ENCODE measurements around the gene NPLOC4. TPM values are rescaled to one million over a fixed set of nuclear protein-coding genes. Genes with fewer than 3 reads are reported as not detected.

NPLOC4 gene
- total and polyA plus RNA-seq, 2 of the 8 experiments (the other 6 are each of a cell fraction or from before 2014, with no cell fraction given): 70.7 to 92.7 TPM

DNA sequence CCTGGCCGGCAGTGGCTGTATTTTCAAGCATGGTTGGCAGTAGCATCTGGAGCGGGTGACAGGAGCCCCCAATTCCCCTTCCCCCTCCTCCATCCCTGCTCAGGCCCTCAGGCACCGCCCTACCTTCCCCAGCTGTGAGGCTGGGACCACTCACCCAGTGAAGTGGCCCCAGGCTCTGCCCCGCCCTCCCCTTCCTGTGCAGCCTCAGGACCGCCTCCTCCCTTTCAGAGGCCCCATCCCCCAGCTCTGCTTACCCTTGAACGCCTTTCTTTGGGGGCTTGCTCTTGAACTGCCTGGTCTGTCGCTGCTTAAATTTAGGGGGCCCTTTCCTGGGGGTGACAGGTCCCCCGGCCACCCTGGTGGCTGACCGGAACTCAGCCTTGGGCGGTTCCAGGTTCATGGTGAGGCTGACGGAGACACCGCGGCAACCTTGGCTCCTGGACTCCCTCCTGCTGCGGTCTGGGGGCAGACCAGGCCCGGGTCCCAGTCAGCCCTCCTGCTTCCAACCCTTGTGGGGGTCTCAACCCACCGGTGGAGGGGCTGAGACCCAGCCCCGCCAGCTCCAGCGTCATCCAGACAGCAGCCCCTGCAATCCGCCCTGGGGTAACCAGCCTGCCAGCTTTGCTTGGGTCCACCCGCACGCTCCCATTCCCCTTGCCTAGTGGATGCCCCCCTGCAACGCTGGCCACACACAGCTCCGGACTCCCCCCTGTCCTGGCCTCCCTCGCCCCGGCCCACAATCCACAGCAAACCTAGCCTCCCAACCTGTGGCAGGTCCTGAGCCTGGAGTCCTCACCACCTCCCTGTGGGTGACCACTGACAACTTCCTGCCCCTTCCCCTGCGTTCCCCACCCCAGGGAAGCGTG is 16.2 kb upstream of the NPLOC4 start:
- Histone ChIP-seq H2AK5ac (ENCODE audit: low read depth, low read length) (no peak overlapping the region), H3K23ac (ENCODE audit: insufficient read length) (no peak overlapping the region), H3K79me1 (ENCODE audit: low read depth, low read length) (peaks cover 3% of the 10 kb centered on the region; the same call in 1 of the 2 replicates), H3K4me1 (replicated peaks in 1 of 4; ENCODE audit: control insufficient read depth in 3 of 4, insufficient read depth in 4 of 4, low read length in 3 of 4) (peaks cover 0 to 13% (median 7%) of the 10 kb centered on the region in 4 experiments; a peak in 6 of 7 replicates), H2AFZ (ENCODE audit: low read length) (no peak overlapping the region), H2BK20ac (ENCODE audit: low read length) (no peak overlapping the region), H3K56ac (replicated peaks; ENCODE audit: insufficient read length, low read depth, low read length) (peak overlapping the region; percentile 59), H2BK15ac (ENCODE audit: low read length) (peak overlapping the region; percentile 72; the same call in 1 of the 2 replicates), H3K36me3 (ENCODE audit: control insufficient read depth in 2 of 4, insufficient read depth in 4 of 4, low read length in 3 of 4) (no peaks in the 10 kb centered on the region), H3K79me2 (ENCODE audit: control insufficient read depth in 1 of 2, insufficient read depth in 2 of 2, low read length in 2 of 2) (no peaks in the 10 kb centered on the region), H4K91ac (replicated peaks; ENCODE audit: insufficient read length, low read length) (peak overlapping the region; percentile 84), H3K4me2 (ENCODE audit: insufficient read depth in 1 of 2, low read depth in 2 of 2, low read length in 2 of 2) (peak overlapping the region; percentile 47 to 58; a peak in 3 of 4 replicates), H2BK5ac (ENCODE audit: low read depth, low read length) (peak overlapping the region; percentile 78; the same call in 1 of the 2 replicates), H3K18ac (ENCODE audit: extremely low read depth, low read length) (peak overlapping the region; percentile 93), H3K14ac (ENCODE audit: insufficient read length) (no peak overlapping the region), H3K4ac (replicated peaks; ENCODE audit: insufficient read length, low read depth, low read length) (peak overlapping the region; percentile 78), H3K23me2 (ENCODE audit: low read depth, low read length) (peaks cover 4% of the 10 kb centered on the region; the same call in 1 of the 2 replicates), H2BK12ac (ENCODE audit: low read depth, low read length) (peak overlapping the region; percentile 68; the same call in 1 of the 2 replicates), H4K5ac (ENCODE audit: insufficient read length, low read depth, low read length) (peak overlapping the region; percentile 91), H4K8ac (ENCODE audit: extremely low read depth, insufficient read depth, low read length) (peak overlapping the region; percentile 86), H3K9me3 (ENCODE audit: insufficient read depth in 2 of 2, low read depth in 1 of 2, low read length in 1 of 2) (no peaks in the 10 kb centered on the region), H3K4me3 (ENCODE audit: extremely low read depth in 1 of 4, insufficient read depth in 2 of 4, low read depth in 3 of 4, low read length in 4 of 4) (peak overlapping the region in 1 of 4 experiments; percentile 42; a peak in 2 of 8 replicates), H4K20me1 (replicated peaks in 1 of 2; ENCODE audit: control insufficient read depth in 1 of 2, insufficient read depth in 2 of 2, low read length in 2 of 2) (peaks cover 0 to 2% of the 10 kb centered on the region in 2 experiments), H3K9ac (replicated peaks in 1 of 4; ENCODE audit: extremely low read depth in 1 of 4, low read depth in 3 of 4, low read length in 3 of 4) (no peak overlapping the region; a peak in 1 of 7 replicates), H3K27ac (ENCODE audit: low read depth, low read length) (no peak overlapping the region; the same call in 1 of the 2 replicates), H2BK120ac (replicated peaks; ENCODE audit: low read depth, low read length) (peak overlapping the region; percentile 83), H3K27me3 (replicated peaks in 1 of 4; ENCODE audit: control insufficient read depth in 3 of 4, extremely low read depth in 1 of 4, insufficient read depth in 3 of 4, low read length in 3 of 4) (peaks cover 0 to 4% (median 2%) of the 10 kb centered on the region in 4 experiments; a peak in 2 of 7 replicates)
- DNase-seq (ENCODE audit: low read depth in 1 of 2, low spot score in 2 of 2) (peak in 1 of 2 experiments; percentile 77), FAIRE-seq (no peak)
- 55% methylated on average over 21 of the region's 27 CpGs; no CpG with 5 or more reads in 1 of the 2 experiments for WGBS, 2 experiments (ENCODE audit: extremely low coverage in 1 of 2, insufficient coverage in 1 of 2, insufficient read length in 1 of 2, insufficient replicate concordance in 2 of 2, low coverage in 1 of 2, low lambda C conversion rate in 2 of 2, missing lambda C conversion rate in 1 of 2)
- POLR2A ChIA-PET (ENCODE audit: partially characterized antibody): interaction anchor here (0.8 to 3.7 kb wide), 10 partner anchors 10 to 60 kb away, joined by 3 to 17 read pairs (median 4); partner anchors contain the start of genes ARL16, CCDC137, HGS and NPLOC4
- CTCF ChIA-PET (ENCODE audit: partially characterized antibody): interaction anchor here (0.8 to 1.3 kb wide), 2 partner anchors 31 to 45 kb away, joined by 3 read pairs; partner anchors contain the start of genes ARL16 and HGS
- no peak for TF ChIP-seq PHF8 (conservative IDR thresholded peaks at IDR 0.05; ENCODE audit: low read depth, low read length)
- no peak for TF ChIP-seq HDAC2 (IDR thresholded peaks at IDR 0.05; ENCODE audit: borderline replicate concordance in 1 of 2, low read depth in 2 of 2, low read length in 2 of 2)
- no peak for TF ChIP-seq ASH2L (IDR thresholded peaks at IDR 0.05; ENCODE audit: low read length)
- TF ChIP-seq NANOG (IDR thresholded peaks at IDR 0.05; ENCODE audit: insufficient read depth, low read depth, low read length, poor library complexity, severe bottlenecking): no peak
- no peak for TF ChIP-seq KDM4A (IDR thresholded peaks at IDR 0.05; ENCODE audit: low read depth, low read length, severe bottlenecking)
- TF ChIP-seq BACH1 (IDR thresholded peaks at IDR 0.05; ENCODE audit: low read length): no peak
- TF ChIP-seq POLR2A (IDR thresholded peaks at IDR 0.05; ENCODE audit: control extremely low read depth in 1 of 2, low read depth in 2 of 2, low read length in 2 of 2): no peak
- TF ChIP-seq POU5F1 (IDR thresholded peaks at IDR 0.05; ENCODE audit: low read depth, low read length): no peak
- no peak; the same call in 1 of the 2 replicates for TF ChIP-seq GABPA (IDR thresholded peaks at IDR 0.05; ENCODE audit: borderline replicate concordance, insufficient read depth, low read length)

Measured in H1 (cell line).